HG03521 (cell line): ENCODE results near the gene PLEKHO1.

ENCODE experiments used
- ATAC-seq: cut with Tn5 transposase; IDR thresholded peaks from one replicate; pipeline ENCODE4 v1.9.1; 2021; ENCODE audit warnings: mild to moderate bottlenecking, moderate library complexity; ENCODE audit not compliant: unreplicated experiment

PLEKHO1 gene

GRCh38 chr1:150150133-150151021 is 661 bp downstream of the PLEKHO1 start:
- ATAC-seq, result no peak

GRCh38 chr1:150151291-150152181 is 1.8 kb downstream of the PLEKHO1 start:
- ATAC-seq, result no peak

DNA sequence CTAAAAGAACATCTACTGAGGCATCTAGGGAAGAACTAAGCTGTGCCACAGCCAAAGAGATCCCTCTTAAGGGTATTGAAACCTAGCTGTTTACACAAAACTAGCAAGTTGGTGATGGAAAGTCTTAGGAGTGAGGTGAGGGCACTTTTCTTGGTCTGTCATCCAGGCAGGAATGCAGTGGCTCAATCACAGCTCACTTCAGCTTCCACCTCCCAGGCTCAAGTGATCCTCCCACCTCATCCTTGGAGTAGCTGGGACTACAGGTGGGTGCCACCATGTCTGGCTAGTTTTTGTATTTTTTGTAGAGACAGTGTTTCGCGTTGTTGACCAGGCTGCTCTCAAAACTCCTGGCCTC is 2.4 kb downstream of the PLEKHO1 start:
- no peak for ATAC-seq

GRCh38 chr1:150152772-150153456 is 3.2 kb downstream of the PLEKHO1 start:
- ATAC-seq, result no peak

DNA sequence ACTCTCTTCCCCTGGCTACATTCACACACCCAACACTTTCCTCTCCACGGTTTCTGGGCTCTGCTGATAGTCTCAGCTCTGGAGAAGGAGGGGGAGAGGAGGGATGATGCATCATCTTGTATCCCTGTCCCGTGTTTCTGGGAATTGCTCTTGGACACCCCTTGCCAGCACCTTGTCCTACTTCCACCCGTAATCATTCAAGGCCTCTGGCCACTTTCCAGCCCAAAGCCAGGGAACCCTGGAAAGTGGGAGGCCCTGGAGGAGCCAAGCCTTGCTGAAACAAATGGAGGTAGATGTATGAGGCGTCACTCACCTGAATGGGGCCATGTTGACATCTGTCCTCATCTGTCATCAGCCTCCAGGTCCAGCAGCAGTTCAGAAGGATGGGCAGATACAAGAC is 4.4 kb downstream of the PLEKHO1 start:
- no peak for ATAC-seq

GRCh38 chr1:150155413-150156071 is 5.8 kb downstream of the PLEKHO1 start:
- ATAC-seq, result no peak

DNA sequence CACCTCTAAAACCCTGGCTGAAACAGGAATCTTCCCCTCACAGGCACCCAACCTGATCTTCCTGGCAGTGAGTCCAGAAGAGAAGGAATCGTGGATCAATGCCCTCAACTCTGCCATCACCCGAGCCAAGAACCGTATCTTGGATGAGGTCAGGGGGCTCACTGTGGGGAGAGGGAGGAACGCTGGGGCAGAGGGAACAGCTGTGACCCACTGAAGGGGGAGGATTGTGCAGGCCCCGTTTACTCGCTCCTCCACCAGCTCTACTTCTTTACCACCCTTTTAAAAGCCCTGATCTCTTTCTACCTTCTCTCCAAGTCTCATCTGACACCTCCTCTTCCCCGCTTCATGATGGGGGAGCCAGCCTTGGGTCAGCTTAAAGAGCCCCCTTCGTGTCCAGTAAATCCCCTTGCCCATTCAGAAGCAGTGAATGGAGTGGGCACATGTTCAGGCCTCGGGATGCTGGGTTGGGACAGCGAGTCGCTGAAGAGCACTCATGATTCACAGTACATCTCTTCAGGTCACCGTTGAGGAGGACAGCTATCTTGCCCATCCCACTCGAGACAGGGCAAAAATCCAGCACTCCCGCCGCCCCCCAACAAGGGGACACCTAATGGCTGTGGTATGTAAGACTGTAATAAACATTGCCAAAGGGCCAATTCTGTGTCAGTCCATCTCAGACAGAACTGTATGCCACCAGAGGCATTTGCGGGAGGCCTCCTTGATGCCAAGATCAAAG is 7.3 kb downstream of the PLEKHO1 start:
- no peak for ATAC-seq

DNA sequence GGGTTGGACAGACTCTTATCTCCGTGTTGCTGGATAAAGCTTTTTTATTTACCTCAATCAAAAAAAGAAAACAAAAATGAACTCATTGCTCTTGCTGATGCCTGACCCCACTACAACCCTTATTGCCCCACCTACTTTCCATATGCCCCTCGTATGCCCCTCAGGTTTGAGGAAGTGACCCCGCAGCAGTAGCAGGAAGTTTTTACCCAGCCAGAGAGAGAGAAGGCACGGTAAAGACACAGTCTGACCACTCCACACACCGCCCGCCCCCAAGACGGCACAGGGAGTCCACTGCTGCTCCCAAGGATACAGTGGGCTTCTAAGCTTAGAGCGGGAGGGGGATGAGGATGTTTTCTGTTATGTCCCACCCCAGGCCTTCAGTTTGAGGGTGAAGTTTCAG is 9.8 kb downstream of the PLEKHO1 start:
- ATAC-seq, result no peak

DNA sequence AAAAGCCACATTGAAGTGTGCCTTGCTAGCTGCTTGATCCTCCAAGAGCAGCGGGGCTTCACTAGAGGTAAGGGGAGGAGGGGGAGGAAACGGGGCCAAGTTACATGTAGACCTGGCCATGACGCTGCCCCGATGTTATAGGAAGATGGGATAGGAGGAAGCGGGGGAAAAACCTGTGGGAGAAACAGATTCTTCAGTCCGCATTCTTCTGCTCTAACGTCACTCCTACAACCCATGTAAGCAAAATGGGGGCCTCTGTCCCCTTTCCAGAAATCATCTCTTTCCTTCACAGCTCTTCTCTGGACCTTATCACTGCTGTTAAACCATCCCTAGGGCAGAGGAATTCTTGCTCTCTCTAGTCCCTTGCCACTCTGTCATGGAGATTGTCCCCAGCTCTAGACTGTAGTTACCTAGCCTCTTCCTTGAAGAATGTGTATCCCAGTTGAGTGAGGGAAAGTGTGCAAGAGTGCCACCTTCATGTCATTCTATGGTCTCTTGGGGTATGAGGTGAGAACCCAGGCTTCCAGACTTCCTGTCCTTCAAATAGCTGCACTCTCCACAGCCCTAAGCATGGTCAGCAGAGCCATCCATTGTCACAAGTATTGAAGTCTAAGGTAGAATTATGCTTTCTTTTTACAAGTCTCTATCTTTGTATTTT is 11.4 kb downstream of the PLEKHO1 start:
- ATAC-seq, result no peak

DNA sequence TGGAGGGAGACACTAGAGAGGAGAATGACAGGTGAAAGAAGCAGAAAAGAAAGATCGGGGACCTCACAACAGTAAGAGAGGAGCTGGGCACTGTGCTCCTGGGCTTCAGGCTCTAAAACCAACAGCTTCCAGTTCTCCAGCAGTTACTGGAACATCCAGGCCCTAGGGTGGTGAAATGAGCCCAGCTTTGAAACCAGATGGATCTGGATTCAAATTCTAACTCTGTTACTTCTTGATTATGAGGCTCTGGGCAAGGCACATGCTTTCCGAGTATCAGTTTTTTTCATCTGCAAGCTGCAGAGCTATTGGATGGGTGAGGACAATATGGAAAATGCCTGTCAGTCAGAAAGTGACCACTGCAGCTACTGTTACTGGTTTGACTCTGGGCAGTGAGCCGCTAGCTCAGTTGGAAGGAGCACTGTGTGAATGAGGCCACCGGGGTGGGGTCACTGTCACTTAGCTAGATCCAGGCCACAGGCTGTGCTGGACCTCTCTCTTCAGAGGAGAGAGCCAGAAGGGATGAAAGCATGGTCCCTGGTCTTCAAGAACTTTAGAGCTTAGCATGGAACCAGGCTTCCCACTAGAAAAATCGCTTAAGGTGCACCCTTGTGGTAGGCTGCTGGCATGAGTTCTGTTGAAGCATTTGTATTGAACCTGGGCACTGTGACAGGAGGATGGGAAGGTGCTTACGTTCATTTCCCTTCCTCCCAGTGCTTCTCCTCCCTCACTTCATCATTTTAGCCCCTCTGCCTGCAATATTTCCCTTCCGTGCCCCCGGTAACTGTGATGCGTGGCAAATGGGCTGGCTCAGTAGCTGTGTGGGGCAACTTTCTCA is 12.2 kb downstream of the PLEKHO1 start:
- ATAC-seq, result no peak

GRCh38 chr1:150162582-150162861 is 12.8 kb downstream of the PLEKHO1 start:
- no peak for ATAC-seq

DNA sequence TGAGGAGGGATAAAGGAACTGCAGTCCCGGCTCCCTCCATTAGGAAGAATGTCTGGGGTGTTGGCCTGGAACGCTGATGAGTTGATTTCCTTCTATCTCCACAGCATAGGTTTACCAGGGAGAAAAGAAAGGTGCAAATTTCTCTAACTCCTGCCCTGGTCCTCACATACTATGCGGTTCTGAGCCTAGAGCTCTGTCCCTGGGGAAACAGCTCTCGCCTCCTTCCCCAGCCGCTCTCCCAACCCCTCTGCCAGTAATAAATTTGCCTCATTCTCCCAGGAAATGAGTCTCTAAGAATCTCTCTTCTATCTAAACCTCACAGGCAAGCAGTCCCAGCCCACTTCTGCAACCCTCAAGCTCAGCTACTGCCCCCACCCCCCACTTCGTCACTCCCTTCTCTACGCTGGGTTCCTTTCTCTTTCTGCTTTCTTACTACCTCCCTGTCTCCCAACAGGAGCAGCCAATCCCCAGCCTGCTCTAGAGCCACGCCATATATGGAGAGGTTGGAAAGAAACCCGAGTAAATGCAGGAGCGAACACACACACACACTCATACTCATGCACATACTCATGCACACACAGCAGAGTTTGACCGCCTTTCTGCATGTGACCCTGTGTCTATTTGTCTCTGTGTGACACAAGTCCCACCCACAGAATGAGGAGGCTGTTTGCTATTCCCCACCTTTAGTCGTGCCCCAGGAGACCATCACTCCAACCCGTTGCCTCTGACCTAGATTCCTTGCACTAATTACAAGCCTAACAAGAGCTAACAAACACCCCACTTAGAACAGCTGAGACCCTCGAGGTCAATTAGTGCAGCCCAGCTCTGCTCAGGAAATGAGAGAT is 13.4 kb downstream of the PLEKHO1 start:
- no peak for ATAC-seq

GRCh38 chr1:150164224-150164623 is 14.5 kb downstream of the PLEKHO1 start:
- ATAC-seq, result no peak

DNA sequence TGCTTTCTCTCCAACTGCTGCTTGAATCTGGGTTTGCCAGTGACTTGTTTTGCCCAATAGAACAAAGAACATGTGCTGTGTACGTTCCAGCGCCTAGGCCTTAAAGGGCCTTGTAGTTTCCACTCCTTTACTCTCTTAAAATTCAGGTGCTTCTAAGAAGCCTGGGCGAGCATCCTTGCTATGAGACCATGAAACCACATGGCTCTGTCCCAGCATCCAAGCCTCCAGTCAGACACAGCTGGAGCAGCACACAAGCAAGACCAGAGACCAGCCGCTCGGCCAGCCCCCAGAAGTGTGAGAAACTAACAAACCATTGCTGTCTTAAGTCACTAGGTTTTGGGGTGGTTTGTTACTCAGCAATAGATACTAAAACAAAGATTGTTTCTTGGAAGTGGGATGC is 15.1 kb downstream of the PLEKHO1 start:
- no peak for ATAC-seq

- ATAC-seq, result no peak
Observed at GRCh38 chr1:150165622-150166612, 16.2 kb downstream of the PLEKHO1 start.

GRCh38 chr1:150168960-150169601 is 19.4 kb downstream of the PLEKHO1 start:
- ATAC-seq, result no peak
